ENCODE data around the gene VRK1.
"Not testable (repeated sequence)": the region's sequence is repeated elsewhere in the genome, so short reads cannot be mapped to it uniquely, and the experiment has no call there.

The VRK1 gene

DNA sequence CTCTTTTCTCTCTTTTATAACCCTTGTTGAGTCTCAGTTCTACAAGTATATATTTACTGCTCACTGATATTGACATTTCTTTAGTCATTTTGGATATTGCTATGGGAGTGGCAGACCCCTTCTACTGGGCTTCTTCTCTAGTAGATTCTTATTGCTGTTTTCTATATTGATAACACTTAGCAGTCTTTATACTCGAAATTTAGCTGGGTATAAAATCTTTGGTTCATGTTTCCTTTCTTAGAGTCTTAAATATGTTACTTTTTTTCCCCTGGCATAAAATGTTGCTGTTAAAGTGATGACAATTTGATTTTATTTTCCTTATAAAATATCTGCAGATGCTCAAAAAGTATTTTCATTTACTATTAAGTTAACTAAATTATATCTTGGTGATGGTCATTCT, 32.6 kb downstream of the VRK1 start:
- DNase-seq: no peak

DNA sequence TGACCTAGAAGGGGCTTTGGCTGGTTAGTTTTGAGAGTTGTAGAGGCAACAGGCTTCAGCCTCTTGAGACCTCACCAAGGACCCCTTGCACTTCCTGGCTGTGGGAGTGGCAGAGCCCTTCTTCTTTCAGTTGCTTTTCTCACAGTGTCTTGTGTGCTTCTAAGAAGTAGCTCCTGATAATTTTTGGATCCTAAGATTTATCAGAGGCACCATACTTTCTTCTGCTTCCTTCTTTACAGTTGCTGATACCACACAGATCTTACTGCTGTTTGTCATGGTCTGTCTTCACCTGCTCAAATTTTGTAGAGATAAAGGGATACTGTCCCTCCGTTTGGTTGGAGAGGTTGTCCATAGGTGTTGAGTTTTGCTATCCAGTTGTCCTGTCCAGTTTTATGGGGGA, 33.8 kb downstream of the VRK1 start:
- no peak for DNase-seq

DNA sequence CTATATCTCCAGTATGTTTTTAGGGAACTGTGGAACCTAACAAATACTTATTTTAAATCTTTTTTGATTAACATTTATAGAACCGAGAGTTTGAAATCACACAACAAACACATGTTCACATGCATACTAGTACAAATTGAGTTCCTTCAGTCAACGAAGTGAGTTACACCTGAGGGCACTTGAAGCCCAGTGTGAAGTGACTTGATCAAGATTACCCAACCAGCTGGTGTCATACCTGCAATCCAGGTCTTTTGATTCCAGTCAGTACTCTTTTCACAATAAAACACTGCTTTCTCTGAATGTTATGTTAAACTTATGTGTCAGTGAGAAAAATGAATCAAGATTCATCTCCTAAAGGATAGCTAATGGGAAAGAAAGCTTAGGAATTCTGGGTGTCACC, 35.2 kb downstream of the VRK1 start:
- DNase-seq: no peak

DNA sequence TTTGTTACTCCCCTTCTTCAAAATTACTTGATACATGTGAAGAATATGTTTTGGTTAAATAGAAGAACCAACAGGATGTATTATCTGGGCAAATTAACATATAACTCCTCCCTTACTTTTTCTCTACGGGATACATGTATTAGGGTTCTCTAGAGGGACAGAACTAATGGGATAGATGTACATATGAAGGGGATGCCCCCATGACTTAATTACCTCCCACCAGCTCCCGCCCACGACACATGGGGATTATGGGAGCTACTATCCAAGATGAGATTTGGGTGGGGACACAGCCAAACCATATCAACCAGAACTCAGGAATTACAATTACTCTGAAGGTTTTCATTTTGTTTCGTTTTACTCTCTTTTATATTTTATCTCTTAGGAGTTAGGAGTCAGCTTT, 41.3 kb downstream of the VRK1 start:
- DNase-seq: no peak

DNA sequence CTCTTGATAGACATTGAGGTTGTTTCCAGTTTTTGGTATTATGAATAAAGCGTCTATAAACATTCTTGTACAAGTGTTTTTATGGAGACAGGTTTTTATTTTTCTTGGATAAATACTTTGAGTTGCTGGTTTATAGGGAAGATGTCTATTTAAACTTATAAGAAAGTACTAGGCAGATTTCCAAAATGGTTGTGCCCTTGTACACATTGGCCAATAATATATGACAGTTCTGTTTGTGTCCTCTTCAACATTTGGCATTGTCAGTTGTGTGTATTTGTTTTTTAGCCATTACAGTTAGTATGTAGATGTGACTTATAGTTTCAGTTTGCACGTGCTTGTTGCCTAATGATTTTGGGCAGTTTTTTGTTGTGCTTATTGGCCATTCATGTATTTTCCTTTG, 42.1 kb downstream of the VRK1 start:
- DNase-seq: no peak

DNA sequence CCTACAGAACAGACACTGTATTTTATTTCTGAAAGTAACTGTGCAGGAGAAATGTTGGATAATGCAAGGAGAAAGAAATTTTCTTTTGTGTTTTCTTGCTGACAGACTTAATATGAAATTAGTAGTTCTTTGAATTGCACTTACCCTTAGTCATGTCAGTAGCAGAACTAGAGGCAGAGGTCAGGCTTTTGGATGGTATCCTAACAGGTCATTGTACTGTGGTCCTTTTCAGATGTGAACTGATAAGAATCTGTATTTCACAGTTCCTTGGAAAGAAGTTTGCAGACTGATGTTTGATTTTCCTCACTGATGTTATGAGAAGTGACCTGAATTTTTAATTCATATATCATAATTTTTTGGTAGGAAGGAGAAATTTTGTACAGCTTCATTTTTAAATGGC, 46.0 kb downstream of the VRK1 start:
- DNase-seq: no peak

DNA sequence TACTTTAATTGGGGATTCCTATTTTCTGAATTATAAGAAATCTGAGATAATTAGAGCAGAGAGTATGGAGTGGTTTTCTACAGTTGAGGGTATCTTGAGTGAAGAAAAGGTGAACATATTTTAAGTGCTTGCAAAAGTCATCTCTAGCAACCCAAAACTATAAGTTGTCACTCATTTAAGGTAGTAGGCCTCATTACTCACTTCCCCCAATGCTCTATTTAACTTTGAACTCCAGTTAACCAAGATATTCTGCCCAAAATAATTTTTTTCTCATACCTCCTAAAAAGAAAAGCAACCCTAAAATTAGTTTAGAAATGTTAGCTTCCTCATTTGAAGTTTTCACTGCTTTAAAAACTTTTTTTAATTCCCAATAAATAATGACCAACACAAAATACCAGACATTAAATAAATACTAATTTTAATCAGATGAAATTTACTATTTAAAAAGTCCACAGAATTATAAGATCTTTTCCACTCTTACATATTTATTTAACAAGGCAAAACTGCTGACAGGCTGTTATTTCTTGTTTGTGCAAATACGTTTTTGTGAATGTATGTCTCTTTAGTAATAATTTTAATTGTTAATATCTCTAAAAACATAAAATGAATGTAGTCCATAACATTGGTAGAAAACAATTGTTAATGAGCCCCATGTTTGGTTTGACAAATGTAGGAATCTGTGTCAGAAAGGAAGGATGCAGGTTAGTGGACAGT, 47.8 kb downstream of the VRK1 start:
- DNase-seq: no peak

DNA sequence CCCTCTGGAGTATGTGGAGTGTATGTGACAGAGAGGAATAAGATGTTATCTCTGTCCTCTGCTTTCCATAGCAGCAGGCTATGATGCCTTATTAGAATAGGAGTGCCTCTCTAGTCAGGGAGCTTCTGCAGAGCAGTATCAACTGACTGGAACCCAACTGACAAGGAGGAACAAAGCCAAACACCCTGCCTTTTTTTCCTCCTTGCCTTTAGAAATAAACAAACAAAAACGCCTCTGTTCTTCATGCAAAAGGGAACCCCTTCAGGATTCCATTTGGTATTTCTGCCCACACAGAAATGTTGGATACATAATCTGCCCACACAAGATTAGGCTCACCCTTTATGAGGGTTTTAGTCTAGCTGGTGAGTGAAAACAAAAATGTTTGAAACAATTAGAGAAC, 50.3 kb downstream of the VRK1 start:
- no peak for DNase-seq

DNA sequence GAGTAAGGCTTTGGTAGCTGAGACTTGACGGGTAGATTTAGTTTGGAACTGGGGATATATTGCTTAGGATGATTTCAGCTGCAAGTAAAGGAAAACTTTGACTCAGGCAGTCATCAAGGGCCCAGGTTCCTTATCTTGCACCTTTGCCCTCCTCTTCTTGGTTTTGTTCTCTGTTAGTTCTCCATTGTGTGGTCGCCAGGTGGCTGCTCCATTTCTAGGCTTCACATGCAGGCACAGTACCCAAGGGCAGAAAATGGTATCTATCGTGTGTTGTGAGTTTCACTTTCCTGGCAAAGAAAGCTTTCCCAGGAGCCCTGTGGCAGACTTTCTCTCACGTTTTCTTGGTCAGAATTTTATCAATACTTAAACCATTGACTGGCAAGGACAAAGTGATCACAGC, 50.8 kb downstream of the VRK1 start:
- DNase-seq: no peak

DNA sequence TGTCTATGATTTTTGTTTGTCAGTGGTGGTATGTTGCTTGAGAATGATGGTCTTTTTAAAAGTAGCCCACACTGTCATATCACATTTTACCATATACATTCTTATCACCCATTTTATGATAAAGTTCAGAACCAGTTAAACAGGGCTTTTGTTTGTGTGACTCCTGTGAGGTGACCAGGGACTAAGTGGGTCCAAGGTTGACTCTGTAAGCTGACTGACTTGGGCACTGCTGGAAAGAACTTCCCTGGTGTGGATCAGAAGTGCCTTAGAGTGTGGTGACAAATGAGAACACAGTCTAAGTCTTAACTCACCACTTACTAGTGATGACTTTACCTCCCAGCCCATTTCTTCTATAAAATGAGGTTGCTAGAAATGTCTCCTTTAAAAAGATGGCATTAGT, 52.6 kb downstream of the VRK1 start:
- no peak for DNase-seq

DNA sequence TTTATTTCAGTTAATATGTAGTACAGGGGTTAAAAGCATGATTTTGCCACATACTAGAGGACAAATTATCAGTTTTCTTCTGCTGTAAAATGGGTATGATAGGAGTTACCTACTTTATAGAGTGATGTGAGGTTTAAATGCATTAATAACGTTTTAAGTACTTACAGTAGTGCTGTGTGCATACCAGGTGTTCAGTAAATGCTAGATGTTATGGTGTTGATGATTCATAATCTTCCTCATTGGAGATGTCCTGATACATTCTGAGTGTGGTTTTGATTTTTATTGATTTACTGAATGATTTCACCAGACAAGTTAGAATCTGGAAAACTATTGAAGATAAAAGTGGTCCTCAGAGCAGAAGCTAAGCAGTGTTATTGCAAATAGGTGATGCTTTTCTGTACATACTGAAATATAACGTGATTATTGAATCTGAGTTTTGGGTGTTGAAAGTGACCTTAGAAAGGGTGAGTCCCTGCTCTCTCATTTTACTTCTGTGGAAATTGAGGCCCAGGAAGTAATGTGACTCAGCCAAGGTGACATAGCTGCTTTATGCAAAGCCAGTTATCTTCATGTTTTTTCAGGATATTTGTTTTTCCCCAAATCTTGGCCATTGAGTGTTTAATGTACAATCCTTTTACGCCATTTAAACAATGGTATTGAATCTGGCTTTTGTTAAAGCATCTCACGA, 54.7 kb downstream of the VRK1 start:
- no peak for DNase-seq

DNA sequence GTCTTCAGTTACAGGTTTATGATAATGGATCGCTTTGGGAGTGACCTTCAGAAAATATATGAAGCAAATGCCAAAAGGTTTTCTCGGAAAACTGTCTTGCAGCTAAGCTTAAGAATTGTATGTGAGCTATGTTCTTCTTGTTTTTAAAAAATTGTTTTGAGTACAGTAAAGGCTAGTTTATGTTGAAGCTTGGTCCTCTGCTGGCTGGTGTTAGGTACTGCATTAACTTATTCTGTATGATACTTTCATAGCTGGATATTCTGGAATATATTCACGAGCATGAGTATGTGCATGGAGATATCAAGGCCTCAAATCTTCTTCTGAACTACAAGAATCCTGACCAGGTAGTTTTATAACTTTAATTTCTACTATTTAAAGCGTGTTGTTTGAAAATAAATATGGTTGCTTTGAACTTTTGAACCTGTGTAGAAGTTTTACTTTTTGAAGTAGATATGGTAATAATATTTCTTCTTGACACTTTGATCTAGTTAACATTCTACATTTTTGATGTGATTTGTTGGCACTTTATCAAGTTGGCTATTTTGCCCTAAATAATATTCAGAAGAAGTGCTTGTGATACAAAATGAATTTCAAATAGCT, 55.7 kb downstream of the VRK1 start:
- peak; percentile 1 to 60 (median 7) for DNase-seq

DNA sequence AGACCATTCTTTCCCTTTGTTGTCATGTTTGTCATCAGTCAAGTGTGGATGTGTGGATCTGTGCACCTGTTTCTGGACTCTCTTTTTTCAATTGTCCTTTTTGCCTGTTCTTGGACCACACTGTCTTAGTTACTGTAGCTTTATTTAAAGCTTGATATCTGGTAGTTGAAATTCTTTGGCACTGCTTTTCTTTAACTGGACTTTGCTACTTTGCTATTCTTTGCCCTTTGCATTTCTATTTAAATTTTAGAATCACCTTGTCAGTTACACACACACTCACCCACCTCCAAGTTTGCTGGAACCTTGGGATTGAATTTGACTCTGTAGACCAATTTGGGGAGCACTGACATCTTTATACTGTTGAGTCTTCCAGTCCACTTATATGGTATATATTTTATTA, 61.5 kb downstream of the VRK1 start:
- DNase-seq: no peak

DNA sequence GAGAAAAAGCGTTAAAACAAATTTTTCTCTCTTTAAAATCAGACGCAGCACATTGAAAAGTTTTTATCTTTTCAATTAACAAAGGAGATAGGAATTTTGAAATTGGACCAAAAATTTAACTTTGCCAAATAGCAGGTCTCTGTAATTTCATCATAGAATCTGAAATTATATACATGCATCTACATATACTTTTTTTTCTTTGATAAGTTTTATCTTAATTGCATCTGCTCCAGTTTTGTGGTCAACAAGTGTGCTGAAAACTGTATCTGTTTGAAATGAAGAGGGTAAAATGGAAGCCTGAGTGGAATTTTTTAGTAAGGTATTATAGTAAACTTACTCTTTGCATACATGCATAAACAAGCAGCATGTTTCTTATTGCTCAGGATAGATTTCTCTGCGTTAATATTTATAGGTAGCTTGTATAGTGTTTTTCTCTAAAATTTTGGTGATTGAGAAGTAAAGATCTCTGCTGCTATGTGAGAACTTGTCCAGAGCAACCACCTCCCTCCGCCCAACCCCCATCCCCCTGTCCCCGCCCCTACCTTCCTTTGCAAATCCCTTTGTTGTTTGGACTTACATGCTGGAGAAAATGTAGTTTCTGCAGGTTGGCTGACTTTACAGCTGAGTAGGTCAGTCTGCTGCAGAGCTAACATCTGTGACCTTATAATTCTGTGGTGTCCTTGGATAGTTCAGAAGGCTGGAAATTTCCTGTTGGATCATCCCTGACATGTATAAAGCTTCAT, 64.6 kb downstream of the VRK1 start:
- DNase-seq: no peak

DNA sequence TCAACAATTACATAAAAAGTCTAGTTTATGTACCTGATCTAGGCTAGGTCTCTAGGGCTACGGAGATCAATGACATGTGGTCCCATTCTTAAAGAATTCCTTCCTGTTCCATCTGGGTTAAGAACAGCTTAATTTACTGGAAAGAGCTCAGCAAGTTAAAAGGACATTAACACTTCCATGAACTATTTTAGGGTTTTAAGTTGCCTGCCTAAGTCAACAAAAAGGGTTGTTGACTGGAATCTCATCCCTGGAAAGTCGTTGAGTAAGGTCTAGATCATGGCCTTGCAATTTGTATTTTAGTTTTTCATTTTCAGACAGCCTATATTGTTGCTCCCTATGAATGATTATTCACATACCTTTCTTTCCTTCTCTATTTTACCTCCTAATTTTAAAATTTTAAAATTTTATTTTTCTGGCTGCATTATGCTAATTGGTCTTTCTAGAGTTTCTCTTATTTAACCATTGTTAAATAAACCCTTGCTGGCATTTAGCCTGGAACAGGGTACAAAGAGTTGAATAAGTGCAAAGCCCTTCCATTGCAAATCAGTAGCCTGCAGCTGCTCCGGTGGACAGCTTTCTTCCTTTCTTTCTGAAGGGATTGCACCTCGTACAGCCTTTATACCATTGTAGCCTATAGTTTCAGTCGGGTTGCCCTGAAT, 66.3 kb downstream of the VRK1 start:
- peak in 1 of 3 experiments; percentile 18 for DNase-seq

DNA sequence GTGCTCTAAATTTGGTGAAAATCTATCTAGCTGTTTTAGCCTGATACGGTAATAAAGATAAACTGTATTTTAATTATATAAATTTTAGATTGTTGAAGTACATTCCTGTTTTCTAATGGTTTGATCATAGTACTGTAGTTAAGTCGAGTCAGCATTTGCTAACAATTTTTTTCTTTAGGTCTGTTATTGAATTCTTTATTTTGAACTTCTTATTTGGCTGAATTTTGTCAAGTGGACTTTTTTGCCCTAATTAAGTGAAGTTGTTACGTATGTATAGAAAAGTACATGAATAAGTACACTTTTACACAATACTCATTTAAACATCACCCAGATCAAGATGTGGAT, 66.8 kb downstream of the VRK1 start:
- no peak for DNase-seq

DNA sequence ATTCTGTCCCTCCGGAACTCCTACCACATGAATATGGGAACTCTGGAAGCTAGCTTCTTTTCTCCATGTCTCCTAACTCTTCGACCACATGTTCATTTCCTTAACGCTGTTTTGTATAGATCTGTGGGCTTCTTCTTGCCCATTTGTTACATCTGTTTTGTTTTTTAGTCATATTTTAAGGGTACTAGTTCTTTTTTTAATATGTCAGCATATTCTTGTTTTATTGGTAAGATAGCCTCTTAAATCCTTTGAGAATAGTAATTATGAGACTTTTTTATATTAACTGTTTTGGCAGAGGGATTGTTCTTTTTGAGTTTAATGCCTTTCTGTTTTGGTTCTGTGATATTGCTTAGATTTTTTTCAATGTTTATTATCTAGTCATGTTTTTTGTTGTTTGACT, 70.5 kb downstream of the VRK1 start:
- no peak for DNase-seq

DNA sequence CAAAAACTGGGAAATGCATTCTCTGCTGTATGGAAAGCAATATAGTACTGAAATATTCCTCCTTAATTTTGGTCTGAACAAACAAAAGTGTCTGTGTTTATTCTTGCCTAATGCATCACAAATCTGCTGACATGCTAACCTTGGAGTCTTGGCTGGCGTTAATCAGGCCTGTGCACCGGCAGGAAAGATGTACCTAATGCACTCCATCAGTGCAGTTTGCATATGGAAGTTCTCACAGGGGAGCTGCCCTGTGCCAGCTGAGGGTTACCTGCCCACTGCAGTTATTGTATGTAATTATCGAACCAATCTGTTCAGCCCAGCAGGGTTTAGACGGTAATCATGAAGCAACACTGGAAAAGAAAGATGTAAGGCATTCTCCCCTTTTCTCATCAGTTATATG, 76.9 kb downstream of the VRK1 start:
- DNase-seq: peak in 2 of 3 experiments; percentile 41 to 66

DNA sequence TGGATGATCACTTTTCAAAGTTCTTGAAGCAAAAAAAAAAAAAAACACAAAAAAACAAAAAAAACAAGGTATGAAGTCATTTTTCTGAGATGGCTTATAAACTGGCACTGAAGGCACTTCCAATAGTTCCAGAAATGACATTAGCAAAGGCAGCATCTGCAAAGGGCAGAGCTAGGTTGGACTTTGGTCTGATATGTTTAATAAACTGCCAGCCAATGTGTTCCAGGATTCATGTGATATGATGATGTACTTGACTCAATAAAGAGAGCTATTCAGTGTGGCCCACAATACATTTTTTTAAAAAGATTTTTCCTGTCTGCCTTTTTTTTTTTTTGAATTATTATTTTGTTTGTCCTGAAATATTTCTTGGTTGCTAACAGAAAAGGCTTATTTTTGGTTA, 79.6 kb downstream of the VRK1 start:
- no peak for DNase-seq

DNA sequence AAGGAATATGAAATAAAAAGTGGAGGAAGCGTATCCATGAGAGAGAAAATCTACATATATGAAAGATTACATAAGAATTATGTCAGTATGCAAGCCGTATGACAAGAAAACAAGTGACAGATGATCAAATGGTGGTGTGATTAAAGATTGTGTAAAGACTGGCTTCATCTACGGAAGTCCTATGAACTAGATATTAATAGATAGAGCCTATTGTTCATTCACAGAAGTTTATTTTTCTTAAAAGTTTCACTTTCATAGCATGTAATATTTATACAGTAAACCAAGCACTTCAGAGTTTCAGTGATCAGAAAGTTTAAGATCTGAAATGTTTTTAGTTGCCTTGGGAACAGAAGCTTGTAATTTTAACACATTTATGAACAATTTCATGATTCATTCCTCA, 84.5 kb downstream of the VRK1 start:
- no peak for DNase-seq

DNA sequence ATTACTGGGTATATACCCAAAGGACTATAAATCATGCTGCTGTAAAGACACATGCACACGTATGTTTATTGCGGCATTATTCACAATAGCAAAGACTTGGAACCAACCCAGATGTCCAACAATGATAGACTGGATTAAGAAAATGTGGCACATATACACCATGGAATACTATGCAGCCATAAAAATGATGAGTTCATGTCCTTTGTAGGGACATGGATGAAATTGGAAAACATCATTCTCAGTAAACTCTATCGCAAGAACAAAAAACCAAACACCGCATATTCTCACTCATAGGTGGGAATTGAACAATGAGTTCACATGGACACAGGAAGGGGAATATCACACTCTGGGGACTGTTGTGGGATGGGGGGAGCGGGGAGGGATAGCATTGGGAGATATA, 86.8 kb downstream of the VRK1 start:
- DNase-seq: not testable (repeated sequence)

DNA sequence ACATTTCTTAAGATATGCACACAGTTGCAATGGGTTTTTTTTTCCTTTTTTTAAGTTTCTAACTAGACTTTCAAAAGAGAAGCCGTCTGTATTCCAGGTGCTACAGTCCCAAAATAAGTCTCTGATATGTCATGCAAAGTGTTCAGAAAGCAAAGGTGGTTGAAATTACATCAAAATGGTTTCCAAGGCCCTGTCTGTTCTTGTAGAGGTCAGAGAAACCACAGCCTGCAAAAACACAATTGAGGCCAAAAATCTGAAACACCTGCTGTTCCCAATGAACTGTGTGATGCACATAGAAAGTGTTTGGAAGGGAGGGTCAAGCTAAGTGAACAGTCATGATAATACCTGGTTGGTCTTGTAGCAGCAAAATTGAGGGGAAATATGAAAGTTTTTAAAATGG, 91.0 kb downstream of the VRK1 start:
- peak in 1 of 3 experiments; percentile 74 for DNase-seq

DNA sequence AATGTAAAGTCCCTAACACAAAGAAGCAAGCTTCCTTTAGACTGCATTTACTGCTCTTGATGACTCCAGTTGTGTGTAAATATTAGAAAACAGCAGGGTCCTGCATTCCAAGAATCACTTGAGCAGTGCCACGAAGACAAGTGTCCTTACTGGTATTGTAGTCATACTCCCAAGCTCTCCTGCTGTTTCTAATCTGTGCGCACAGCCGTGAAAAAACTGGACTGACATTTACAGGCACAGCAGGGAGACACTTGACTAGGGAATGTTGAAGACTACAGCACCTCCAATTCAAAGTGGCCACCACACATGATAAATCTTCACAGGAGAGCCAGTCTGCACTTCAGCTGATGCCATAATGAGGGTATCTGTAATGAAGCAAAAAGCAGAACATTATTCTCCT, 91.4 kb downstream of the VRK1 start:
- peak; percentile 80 to 97 (median 96) for DNase-seq

All from NCI-H1417 (cell line).